ENCODE results near the gene GAB2. TPM values are rescaled to one million over a fixed set of nuclear protein-coding genes. Genes with fewer than 3 reads are reported as not detected.
A peak's percentile ranks its signal among the peaks of the same experiment; 100 is the strongest.

GAB2 gene
- polyA plus RNA-seq, 3 donors, result 2.8 to 39.4 (median 4.4) TPM

DNA sequence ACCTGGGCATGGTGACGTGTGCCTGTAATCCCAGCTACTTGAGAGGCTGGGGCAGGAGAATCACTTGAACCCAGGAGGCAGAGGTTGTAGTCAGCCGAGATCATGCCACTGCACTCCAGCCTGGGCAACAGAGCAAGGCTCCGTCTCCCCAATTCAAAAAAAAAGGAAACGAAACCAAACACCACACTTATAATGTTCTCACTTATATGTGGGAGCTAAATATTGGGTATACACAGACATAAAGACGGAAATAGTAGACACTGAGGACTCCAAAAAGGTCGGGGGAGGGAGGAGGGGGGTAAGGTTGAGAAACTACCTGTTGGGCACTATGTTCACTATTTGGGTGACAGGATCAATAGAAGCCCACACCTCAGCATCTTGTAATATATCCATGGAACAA is 94.3 kb downstream of the GAB2 start:
- Histone ChIP-seq H3K36me3 (replicated peaks in 1 of 2; ENCODE audit: control insufficient read depth in 1 of 2, insufficient read depth in 2 of 2, low read length in 2 of 2) (no peaks in the 10 kb centered on the region), H3K4me2 (replicated peaks; ENCODE audit: extremely low read depth, low read length, poor library complexity, severe bottlenecking) (no peak overlapping the region), H3K27me3 (ENCODE audit: control insufficient read depth in 2 of 2, insufficient read depth in 2 of 2, low read length in 2 of 2) (no peaks in the 10 kb centered on the region), H3K9me3 (replicated peaks in 1 of 2; ENCODE audit: control insufficient read depth in 1 of 2, insufficient read depth in 1 of 2, low read length in 2 of 2) (no peaks in the 10 kb centered on the region), H3K4me3 (replicated peaks in 1 of 3; ENCODE audit: low read depth in 2 of 3, low read length in 3 of 3) (no peak overlapping the region), H3K4me1 (ENCODE audit: control insufficient read depth in 1 of 2, insufficient read depth in 2 of 2, low read length in 2 of 2) (peaks cover 15 to 23% of the 10 kb centered on the region in 2 donors), H3K27ac (ENCODE audit: low read depth in 1 of 2, low read length in 2 of 2) (peak overlapping the region; percentile 12 to 50), H3K79me2 (ENCODE audit: insufficient read depth, low read length) (peaks cover 100% of the 10 kb centered on the region), H4K20me1 (ENCODE audit: insufficient read depth, low read length) (peaks cover 100% of the 10 kb centered on the region), H2AFZ (ENCODE audit: insufficient read depth, low read depth, low read length, poor library complexity, severe bottlenecking) (no peak overlapping the region), H3K9ac (ENCODE audit: insufficient read depth, low read length, poor library complexity, severe bottlenecking) (no peak overlapping the region)
- no peak for TF ChIP-seq CTCF (IDR thresholded peaks at IDR 0.05)
- intact Hi-C loops (cut with micrococcal nuclease), result no loop called here
- H3K9me3 Mint-ChIP-seq, result no peaks in the 10 kb centered on the region
- DNase-seq, result peak in 2 of 3 donors; percentile 17 to 41
- H3K4me3 Mint-ChIP-seq, result no peak overlapping the region
- H3K36me3 Mint-ChIP-seq, result peaks cover 10 to 19% of the 10 kb centered on the region in 2 donors
- 100% methylated on average over 1 of the region's 6 CpGs for WGBS (ENCODE audit: insufficient coverage)
- peaks cover 52% of the 10 kb centered on the region for H3K4me1 Mint-ChIP-seq
- H3K27me3 Mint-ChIP-seq (ENCODE audit: low read depth in 3 of 3), result no peaks in the 10 kb centered on the region
- H3K27ac Mint-ChIP-seq, result peak overlapping the region in 3 of 7 donors; percentile 18 to 58 (median 46)

GRCh38 chr11:78319453-78319955 is 98.1 kb downstream of the GAB2 start:
- no peak overlapping the region for H2AFZ ChIP-seq (ENCODE audit: insufficient read depth, low read depth, low read length, poor library complexity, severe bottlenecking)
- Mint-ChIP-seq H3K4me1 (peaks cover 67% of the 10 kb centered on the region), H3K9me3 (peaks cover 0 to 3% (median 0%) of the 10 kb centered on the region in 7 donors), H3K27ac (no peak overlapping the region), H3K36me3 (peaks cover 20 to 31% of the 10 kb centered on the region in 2 donors), H3K27me3 (ENCODE audit: low read depth in 3 of 3) (no peaks in the 10 kb centered on the region), H3K4me3 (no peak overlapping the region)
- intact Hi-C loops (cut with micrococcal nuclease), result no loop called here
- H3K9me3 ChIP-seq (replicated peaks in 1 of 2; ENCODE audit: control insufficient read depth in 1 of 2, insufficient read depth in 1 of 2, low read length in 2 of 2), result no peaks in the 10 kb centered on the region
- H3K4me3 ChIP-seq (replicated peaks in 1 of 3; ENCODE audit: low read depth in 2 of 3, low read length in 3 of 3), result no peak overlapping the region
- peaks cover 97% of the 10 kb centered on the region for H4K20me1 ChIP-seq (ENCODE audit: insufficient read depth, low read length)
- H3K79me2 ChIP-seq (ENCODE audit: insufficient read depth, low read length), result peaks cover 100% of the 10 kb centered on the region
- H3K9ac ChIP-seq (ENCODE audit: insufficient read depth, low read length, poor library complexity, severe bottlenecking), result no peak overlapping the region
- 100% methylated on average over 1 of the region's 4 CpGs for WGBS (ENCODE audit: insufficient coverage)
- no peak for DNase-seq
- no peaks in the 10 kb centered on the region for H3K36me3 ChIP-seq (replicated peaks in 1 of 2; ENCODE audit: control insufficient read depth in 1 of 2, insufficient read depth in 2 of 2, low read length in 2 of 2)
- peak overlapping the region in 1 of 2 donors; percentile 22 for H3K27ac ChIP-seq (ENCODE audit: low read depth in 1 of 2, low read length in 2 of 2)
- no peaks in the 10 kb centered on the region for H3K27me3 ChIP-seq (ENCODE audit: control insufficient read depth in 2 of 2, insufficient read depth in 2 of 2, low read length in 2 of 2)
- no peak for TF ChIP-seq CTCF (IDR thresholded peaks at IDR 0.05)
- H3K4me1 ChIP-seq (ENCODE audit: control insufficient read depth in 1 of 2, insufficient read depth in 2 of 2, low read length in 2 of 2), result peaks cover 21 to 37% of the 10 kb centered on the region in 2 donors
- no peak overlapping the region for H3K4me2 ChIP-seq (replicated peaks; ENCODE audit: extremely low read depth, low read length, poor library complexity, severe bottlenecking)

All from CD14-positive monocyte (primary cell).